BLaER1 treated with 17β-estradiol and CSF1 and Interleukin-3, amounts not matched to agents 10 nM and 100 nM (cell line): ENCODE data around the gene EFCAB11.

Source experiments
- H3K27ac ChIP-seq, 11 experiments: shearing (Covaris generic); formaldehyde crosslinking; 2 replicates each; pipeline ENCODE4 v1.8.1; 2022
- H3K27me3 ChIP-seq, 11 experiments: shearing (Covaris generic); formaldehyde crosslinking; 2 replicates each; pipeline ENCODE4 v1.8.1; 2022
- H3K36me3 ChIP-seq, 11 experiments: shearing (Covaris generic); formaldehyde crosslinking; 2 replicates each; pipeline ENCODE4 v1.8.1; 2022
- H3K4me1 ChIP-seq, 10 experiments: shearing (Covaris generic); formaldehyde crosslinking; 2 replicates each; pipeline ENCODE4 v1.8.1; 2022
- H3K4me2 ChIP-seq, 11 experiments: shearing (Covaris generic); formaldehyde crosslinking; 2 replicates each; pipeline ENCODE4 v1.8.1; 2022
- H3K4me3 ChIP-seq, 10 experiments: shearing (Covaris generic); formaldehyde crosslinking; 2 replicates each; pipeline ENCODE4 v1.8.1; 2022
- H3K9ac ChIP-seq, 11 experiments: shearing (Covaris generic); formaldehyde crosslinking; 2 replicates each; pipeline ENCODE4 v1.8.1; 2022
- H3K9me3 ChIP-seq, 11 experiments: shearing (Covaris generic); formaldehyde crosslinking; replicated peaks in 1 of 11; 2 replicates each; pipeline ENCODE4 v1.8.1; 2022
- H4K20me1 ChIP-seq, 11 experiments: shearing (Covaris generic); formaldehyde crosslinking; 2 replicates each; pipeline ENCODE4 v1.8.1; 2022
- Cebpa-rat ChIP-seq, 11 experiments: shearing (Covaris generic); IDR thresholded peaks; 2 replicates each; pipeline ENCODE4 v1.8.1; 2022

Gene EFCAB11

DNA sequence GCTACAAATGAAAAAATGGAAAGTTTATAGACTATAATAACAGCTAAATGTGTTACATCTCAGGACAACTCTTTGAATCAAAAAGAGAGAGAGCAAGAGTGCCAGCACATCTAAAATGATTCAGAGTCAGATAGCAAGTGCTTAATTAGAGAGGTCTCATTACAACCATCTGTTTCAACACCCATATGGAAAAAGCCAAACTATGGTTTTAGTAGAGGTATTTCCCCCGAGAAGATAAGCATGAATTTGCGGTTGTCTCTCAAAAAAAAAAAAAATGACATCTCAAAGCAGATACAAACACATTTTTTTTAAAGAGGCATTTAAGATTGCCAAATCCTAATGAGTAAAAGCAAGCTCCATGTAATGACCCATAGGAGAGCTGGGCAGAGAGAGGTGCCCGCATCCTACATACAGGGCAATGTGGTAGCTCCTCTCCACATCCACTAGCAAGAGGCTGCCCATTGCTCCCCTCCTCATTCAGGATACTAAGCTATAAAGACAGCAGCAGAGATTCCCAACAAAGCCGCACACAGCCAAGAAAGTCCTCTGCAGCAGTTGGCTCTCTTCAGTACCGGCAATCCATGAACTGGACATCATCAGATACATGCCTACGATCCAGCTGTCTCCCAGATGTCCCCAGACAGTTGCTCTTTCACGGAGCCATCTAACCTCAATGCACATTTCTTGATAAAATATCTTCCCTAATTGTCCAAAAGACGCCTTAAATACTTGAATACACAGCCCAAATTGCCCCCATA, 100.4 kb downstream of the EFCAB11 start:
- no peak overlapping the region for H3K27ac ChIP-seq
- TF ChIP-seq Cebpa-rat (IDR thresholded peaks at IDR 0.05), result no peak
- no peaks in the 10 kb centered on the region for H3K36me3 ChIP-seq

GRCh38 chr14:89851106-89851505, 103.4 kb downstream of the EFCAB11 start:
- Histone ChIP-seq H3K4me3 (no peak overlapping the region), H3K36me3 (no peaks in the 10 kb centered on the region), H3K9ac (no peak overlapping the region), H3K4me2 (peak overlapping the region in 7 of 11 experiments; percentile 14 to 43 (median 27); a peak in 9 of 22 replicates), H3K27ac (no peak overlapping the region), H4K20me1 (no peaks in the 10 kb centered on the region), H3K27me3 (no peaks in the 10 kb centered on the region), H3K9me3 (peaks cover 0 to 12% (median 0%) of the 10 kb centered on the region in 11 experiments; a peak in 6 of 22 replicates), H3K4me1 (peaks cover 4 to 11% (median 7%) of the 10 kb centered on the region in 10 experiments; a peak in 12 of 20 replicates)
- TF ChIP-seq Cebpa-rat (IDR thresholded peaks at IDR 0.05), result no peak

More for the DNA sequence above, 100.4 kb downstream of the EFCAB11 start:
- Histone ChIP-seq H4K20me1 (no peaks in the 10 kb centered on the region), H3K4me2 (no peak overlapping the region), H3K4me3 (no peak overlapping the region), H3K4me1 (peaks cover 4 to 12% (median 7%) of the 10 kb centered on the region in 10 experiments; a peak in 12 of 20 replicates), H3K9me3 (no peaks in the 10 kb centered on the region), H3K27me3 (no peaks in the 10 kb centered on the region), H3K9ac (no peak overlapping the region)

DNA sequence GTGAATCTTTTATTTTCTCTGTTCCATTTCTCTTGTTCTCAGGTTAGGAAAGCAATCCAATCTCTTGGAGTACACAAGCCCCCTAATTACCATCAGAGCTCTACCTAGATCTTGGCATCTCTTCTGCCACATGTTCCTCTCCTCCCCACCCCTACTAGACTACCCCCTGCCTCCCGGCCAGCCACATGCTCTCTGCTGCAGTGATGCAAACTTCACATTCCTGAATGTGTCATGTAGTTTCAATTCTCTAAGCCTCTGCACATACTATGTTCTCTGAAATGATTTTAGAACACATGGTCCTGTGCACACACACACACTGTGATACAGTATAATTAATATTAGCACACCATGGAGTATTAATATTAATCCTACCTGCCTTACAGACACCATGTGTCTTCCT, 104.6 kb downstream of the EFCAB11 start:
- Histone ChIP-seq H3K4me1 (peaks cover 4 to 11% (median 6%) of the 10 kb centered on the region in 10 experiments; a peak in 11 of 20 replicates), H3K9ac (no peak overlapping the region), H3K36me3 (no peaks in the 10 kb centered on the region)

DNA sequence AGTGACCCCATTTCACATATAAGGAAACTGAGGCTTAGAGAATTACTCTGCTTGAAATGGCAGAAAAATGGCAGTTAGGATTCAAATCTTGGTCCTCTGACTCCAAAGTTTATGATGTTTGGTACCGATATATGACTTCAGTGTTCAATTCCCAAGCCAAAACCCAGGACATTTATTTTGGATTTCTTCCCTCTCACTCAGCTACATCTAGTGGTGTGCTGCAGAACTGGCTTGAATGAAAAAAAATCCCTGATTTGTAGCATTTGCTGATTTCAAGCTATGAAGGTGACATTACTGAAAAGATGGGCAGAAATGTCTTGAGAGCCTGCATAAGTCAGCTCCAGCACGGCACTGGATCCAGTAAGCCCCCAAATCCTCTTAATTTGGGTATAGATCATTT, 106.4 kb downstream of the EFCAB11 start:
- no peak overlapping the region for H3K27ac ChIP-seq
- H3K4me2 ChIP-seq, result no peak overlapping the region
- no peak overlapping the region for H3K4me3 ChIP-seq
- no peak for TF ChIP-seq Cebpa-rat (IDR thresholded peaks at IDR 0.05)
- no peaks in the 10 kb centered on the region for H3K27me3 ChIP-seq
- H3K9ac ChIP-seq, result no peak overlapping the region
- peaks cover 0 to 19% (median 0%) of the 10 kb centered on the region in 11 experiments; a peak in 6 of 22 replicates for H3K9me3 ChIP-seq
- H4K20me1 ChIP-seq, result no peaks in the 10 kb centered on the region
- H3K4me1 ChIP-seq, result peaks cover 4 to 11% (median 6%) of the 10 kb centered on the region in 10 experiments; a peak in 11 of 20 replicates
- H3K36me3 ChIP-seq, result no peaks in the 10 kb centered on the region

More for the DNA sequence above, 104.6 kb downstream of the EFCAB11 start:
- Histone ChIP-seq H4K20me1 (no peaks in the 10 kb centered on the region), H3K9me3 (peaks cover 0 to 19% (median 0%) of the 10 kb centered on the region in 11 experiments; a peak in 6 of 22 replicates), H3K27me3 (no peaks in the 10 kb centered on the region), H3K4me3 (no peak overlapping the region), H3K27ac (no peak overlapping the region), H3K4me2 (peak overlapping the region in 2 of 11 experiments; percentile 25 to 43; a peak in 2 of 22 replicates)
- no peak for TF ChIP-seq Cebpa-rat (IDR thresholded peaks at IDR 0.05)

- no peaks in the 10 kb centered on the region for H4K20me1 ChIP-seq
- H3K9me3 ChIP-seq, result peaks cover 0 to 19% (median 0%) of the 10 kb centered on the region in 11 experiments; a peak in 6 of 22 replicates
- no peak overlapping the region for H3K4me3 ChIP-seq
- no peaks in the 10 kb centered on the region for H3K27me3 ChIP-seq
- no peak overlapping the region for H3K27ac ChIP-seq
- H3K36me3 ChIP-seq, result no peaks in the 10 kb centered on the region
- peaks cover 0 to 3% (median 0%) of the 10 kb centered on the region in 10 experiments; a peak in 2 of 20 replicates for H3K4me1 ChIP-seq
- no peak for TF ChIP-seq Cebpa-rat (IDR thresholded peaks at IDR 0.05)
- H3K9ac ChIP-seq, result no peak overlapping the region
- H3K4me2 ChIP-seq, result no peak overlapping the region
Measured at GRCh38 chr14:89845346-89845745, 109.2 kb downstream of the EFCAB11 start.

DNA sequence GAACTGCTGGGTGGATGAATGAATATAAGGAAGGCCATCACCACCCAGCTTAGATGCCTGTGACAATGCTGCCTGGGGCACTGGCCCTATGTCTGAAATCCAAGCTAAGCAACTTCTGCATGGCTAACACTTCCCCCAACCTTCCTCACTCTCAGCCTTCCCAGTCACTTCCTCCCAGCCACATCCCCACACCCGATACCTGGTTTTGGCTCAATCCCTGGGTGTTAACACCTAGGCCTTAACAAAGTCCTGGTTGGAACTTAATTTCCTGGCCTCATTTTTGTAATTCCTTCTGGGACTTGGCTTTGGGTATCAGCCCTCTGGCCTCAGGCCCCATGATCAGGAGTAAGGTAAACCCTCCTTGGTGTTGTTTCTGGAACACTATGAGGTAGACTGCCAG, 110.0 kb downstream of the EFCAB11 start:
- Histone ChIP-seq H3K9ac (no peak overlapping the region), H3K9me3 (peaks cover 0 to 19% (median 0%) of the 10 kb centered on the region in 11 experiments; a peak in 6 of 22 replicates), H3K36me3 (no peaks in the 10 kb centered on the region), H3K4me3 (no peak overlapping the region), H3K4me1 (no peaks in the 10 kb centered on the region), H4K20me1 (no peaks in the 10 kb centered on the region), H3K27ac (no peak overlapping the region), H3K27me3 (no peaks in the 10 kb centered on the region), H3K4me2 (no peak overlapping the region)
- no peak for TF ChIP-seq Cebpa-rat (IDR thresholded peaks at IDR 0.05)

DNA sequence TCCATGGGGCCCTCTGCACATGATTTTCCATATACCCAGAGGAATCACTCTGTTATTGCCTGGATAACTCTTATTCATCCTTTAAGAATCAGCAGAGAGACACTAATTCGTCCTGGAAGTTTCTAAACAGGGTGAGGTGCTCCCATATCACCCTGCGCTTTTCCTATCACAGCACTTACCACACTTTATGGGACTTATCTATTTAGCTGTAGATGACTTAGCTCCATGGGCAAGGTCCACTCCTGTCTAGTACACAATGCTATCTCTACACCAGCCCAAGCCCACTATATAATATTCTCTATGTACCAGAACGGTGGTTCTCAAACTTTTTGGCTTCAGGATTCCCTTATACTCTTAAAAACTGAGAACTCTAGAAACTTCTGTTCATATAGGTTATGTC, 111.7 kb downstream of the EFCAB11 start:
- H3K9ac ChIP-seq, result no peak overlapping the region
- H3K27me3 ChIP-seq, result no peaks in the 10 kb centered on the region
- no peaks in the 10 kb centered on the region for H4K20me1 ChIP-seq
- no peaks in the 10 kb centered on the region for H3K4me1 ChIP-seq
- no peak overlapping the region for H3K27ac ChIP-seq
- no peak overlapping the region for H3K4me3 ChIP-seq
- H3K4me2 ChIP-seq, result no peak overlapping the region
- H3K9me3 ChIP-seq, result peaks cover 0 to 35% (median 13%) of the 10 kb centered on the region in 11 experiments; a peak in 12 of 22 replicates
- TF ChIP-seq Cebpa-rat (IDR thresholded peaks at IDR 0.05), result no peak
- H3K36me3 ChIP-seq, result no peaks in the 10 kb centered on the region

GRCh38 chr14:89841851-89842250, 112.7 kb downstream of the EFCAB11 start:
- no peaks in the 10 kb centered on the region for H3K4me1 ChIP-seq
- TF ChIP-seq Cebpa-rat (IDR thresholded peaks at IDR 0.05), result no peak
- H3K27me3 ChIP-seq, result no peaks in the 10 kb centered on the region
- H3K4me2 ChIP-seq, result no peak overlapping the region
- H4K20me1 ChIP-seq, result no peaks in the 10 kb centered on the region
- H3K36me3 ChIP-seq, result no peaks in the 10 kb centered on the region
- H3K9me3 ChIP-seq, result peaks cover 4 to 32% (median 11%) of the 10 kb centered on the region in 11 experiments; a peak in 15 of 22 replicates
- H3K27ac ChIP-seq, result no peak overlapping the region
- no peak overlapping the region for H3K9ac ChIP-seq
- H3K4me3 ChIP-seq, result no peak overlapping the region

DNA sequence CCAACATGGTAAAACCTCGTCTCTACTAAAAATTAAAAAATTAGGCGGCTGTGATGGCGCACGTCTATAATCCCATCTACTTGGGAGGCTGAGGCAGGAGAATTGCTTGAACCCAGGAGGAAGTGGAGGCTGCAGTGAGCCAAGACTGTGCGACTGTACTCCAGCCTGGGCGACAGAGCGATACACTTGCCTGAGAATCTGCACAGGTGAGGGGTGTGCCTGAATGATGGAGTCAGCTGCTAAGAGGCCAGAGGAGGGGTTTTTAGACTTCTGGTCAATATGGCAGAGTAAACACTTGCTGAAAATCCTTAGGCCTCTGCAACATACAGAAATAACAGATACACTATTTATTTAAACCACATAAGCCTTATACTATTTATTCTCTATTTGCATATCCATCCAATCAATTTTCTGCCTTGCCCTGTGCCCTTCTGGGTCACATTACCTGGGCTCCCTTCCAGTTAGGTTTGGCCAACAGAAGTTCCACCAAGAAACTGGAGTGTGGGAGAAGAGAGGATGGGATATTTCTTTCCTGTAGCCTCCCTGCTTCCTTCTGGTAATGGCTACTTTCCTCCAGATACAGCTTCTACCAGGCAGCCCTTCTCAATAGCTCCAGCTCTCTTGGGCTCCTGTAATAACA, 117.6 kb downstream of the EFCAB11 start:
- Histone ChIP-seq H3K4me1 (no peaks in the 10 kb centered on the region), H3K27ac (no peak overlapping the region), H3K27me3 (no peaks in the 10 kb centered on the region), H3K9me3 (peaks cover 0 to 19% (median 11%) of the 10 kb centered on the region in 11 experiments; a peak in 12 of 22 replicates), H3K4me3 (no peak overlapping the region), H3K4me2 (no peak overlapping the region), H4K20me1 (no peaks in the 10 kb centered on the region), H3K9ac (no peak overlapping the region), H3K36me3 (no peaks in the 10 kb centered on the region)
- TF ChIP-seq Cebpa-rat (IDR thresholded peaks at IDR 0.05), result no peak
